ENCODE data around the gene GATA5. TPM values are rescaled to one million over a fixed set of nuclear protein-coding genes. Genes with fewer than 3 reads are reported as not detected.
"Not testable (repeated sequence)": the region's sequence is repeated elsewhere in the genome, so short reads cannot be mapped to it uniquely, and the experiment has no call there.

Gene GATA5
- total and polyA plus RNA-seq, 2 donors: 0.05 to 0.07 TPM

DNA sequence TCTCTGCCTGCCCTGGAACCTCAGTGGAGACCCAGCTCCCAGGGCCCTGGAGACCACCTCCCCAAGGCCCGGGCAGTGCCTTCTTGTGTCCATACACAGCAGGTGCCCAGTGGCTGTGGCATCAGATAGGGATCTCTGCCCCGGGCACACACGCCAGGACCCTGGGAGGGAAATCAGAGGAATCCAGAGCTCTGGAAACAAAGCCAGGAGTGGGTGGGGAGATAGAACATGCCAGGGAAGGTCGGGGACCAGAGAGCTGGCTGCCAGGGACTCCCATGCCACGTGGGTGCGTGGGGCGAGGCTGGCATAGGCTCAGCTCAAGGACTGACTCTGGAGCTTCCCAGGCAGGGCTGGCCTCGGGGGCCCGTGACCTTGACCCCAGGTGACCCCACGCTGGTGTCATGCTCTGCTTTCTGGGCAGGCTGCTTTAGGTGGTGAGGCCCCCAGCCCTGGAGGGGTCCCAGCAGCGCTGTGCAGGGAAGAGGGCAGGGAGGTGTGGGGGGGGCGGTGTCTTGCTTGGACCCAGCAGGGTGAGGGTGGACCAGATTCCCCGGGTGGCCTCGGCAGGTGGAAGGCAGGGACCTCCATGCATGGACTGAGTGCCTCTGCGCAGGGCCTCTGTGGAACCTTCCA is 17.6 kb upstream of the GATA5 start:
- Histone ChIP-seq H3K4me3 (ENCODE audit: low read length in 2 of 2) (no peak overlapping the region), H3K27me3 (ENCODE audit: control insufficient read depth in 2 of 2, insufficient read depth in 1 of 2, low read length in 1 of 2) (peaks cover 0 to 23% of the 10 kb centered on the region in 2 donors), H3K9me3 (ENCODE audit: control insufficient read depth in 2 of 2, insufficient read depth in 1 of 2, low read length in 1 of 2) (no peaks in the 10 kb centered on the region), H3K4me1 (ENCODE audit: control insufficient read depth in 2 of 2, insufficient read depth in 2 of 2, low read length in 2 of 2) (peaks cover 6 to 8% of the 10 kb centered on the region in 2 donors), H3K27ac (ENCODE audit: low read depth in 1 of 2, low read length in 1 of 2) (no peak overlapping the region), H3K36me3 (ENCODE audit: control insufficient read depth in 2 of 2, insufficient read depth in 2 of 2, low read length in 1 of 2) (no peaks in the 10 kb centered on the region)
- DNase-seq (ENCODE audit: low read depth in 6 of 9, low spot score in 9 of 9): no peak
- 94% methylated on average over 15 of the region's 15 CpGs for WGBS

DNA sequence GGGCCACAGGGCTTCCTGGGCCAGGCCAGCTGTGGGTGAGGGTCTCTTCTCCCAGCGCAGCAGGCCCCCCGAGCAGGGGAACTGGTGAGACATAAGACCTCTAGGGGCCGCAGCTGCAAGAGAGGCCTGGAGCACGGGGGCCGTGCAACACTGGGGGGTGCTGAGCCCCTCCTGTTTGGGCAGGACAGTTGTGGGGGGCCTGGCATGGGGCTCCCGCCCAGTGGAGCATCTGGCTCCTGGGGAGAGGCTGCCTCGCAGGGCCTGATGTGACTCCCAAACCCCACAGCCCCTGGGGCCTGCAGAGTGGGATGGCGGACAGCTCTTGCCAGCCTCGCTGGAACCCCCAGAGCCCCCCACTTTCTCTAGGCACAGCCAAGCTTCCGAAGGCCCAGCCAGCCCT is 16.9 kb upstream of the GATA5 start:
- 93% methylated on average over 10 of the region's 10 CpGs for WGBS
- H3K27ac ChIP-seq (ENCODE audit: low read depth in 1 of 2, low read length in 1 of 2): no peak overlapping the region
- H3K4me3 ChIP-seq (ENCODE audit: low read length in 2 of 2): no peak overlapping the region
- H3K9me3 ChIP-seq (ENCODE audit: control insufficient read depth in 2 of 2, insufficient read depth in 1 of 2, low read length in 1 of 2): no peaks in the 10 kb centered on the region
- H3K4me1 ChIP-seq (ENCODE audit: control insufficient read depth in 2 of 2, insufficient read depth in 2 of 2, low read length in 2 of 2): peaks cover 6 to 8% of the 10 kb centered on the region in 2 donors
- no peak for DNase-seq (ENCODE audit: low read depth in 6 of 9, low spot score in 9 of 9)
- peaks cover 0 to 30% of the 10 kb centered on the region in 2 donors for H3K27me3 ChIP-seq (ENCODE audit: control insufficient read depth in 2 of 2, insufficient read depth in 1 of 2, low read length in 1 of 2)
- H3K36me3 ChIP-seq (ENCODE audit: control insufficient read depth in 2 of 2, insufficient read depth in 2 of 2, low read length in 1 of 2): no peaks in the 10 kb centered on the region

DNA sequence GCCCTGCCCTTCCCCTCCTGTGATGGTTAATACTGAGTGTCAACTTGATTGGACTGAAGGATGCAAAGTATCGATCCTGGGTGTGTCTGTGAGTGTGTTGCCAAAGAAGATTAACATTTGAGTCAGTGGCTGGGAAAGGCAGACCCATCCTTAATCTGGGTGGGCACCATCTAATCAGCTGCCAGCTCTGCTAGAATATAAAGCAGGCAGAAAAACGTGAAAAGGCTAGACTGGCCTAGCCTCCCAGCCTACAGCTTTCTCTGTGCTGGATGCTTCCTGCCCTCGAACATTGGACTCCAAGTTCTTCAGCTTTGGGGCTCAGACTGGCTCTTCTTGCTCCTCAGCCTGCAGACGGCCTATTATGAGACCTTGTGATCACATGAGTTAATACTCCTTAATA is 15.0 kb upstream of the GATA5 start:
- H3K9me3 ChIP-seq (ENCODE audit: control insufficient read depth in 2 of 2, insufficient read depth in 1 of 2, low read length in 1 of 2); H3K36me3 ChIP-seq (ENCODE audit: control insufficient read depth in 2 of 2, insufficient read depth in 2 of 2, low read length in 1 of 2); DNase-seq (ENCODE audit: low read depth in 6 of 9, low spot score in 9 of 9); H3K27ac ChIP-seq (ENCODE audit: low read depth in 1 of 2, low read length in 1 of 2); H3K4me1 ChIP-seq (ENCODE audit: control insufficient read depth in 2 of 2, insufficient read depth in 2 of 2, low read length in 2 of 2); H3K4me3 ChIP-seq (ENCODE audit: low read length in 2 of 2): not testable (repeated sequence)
- peaks cover 2 to 45% of the 10 kb centered on the region in 2 donors for H3K27me3 ChIP-seq (ENCODE audit: control insufficient read depth in 2 of 2, insufficient read depth in 1 of 2, low read length in 1 of 2)
- WGBS: 93% methylated on average over 4 of the region's 4 CpGs

DNA sequence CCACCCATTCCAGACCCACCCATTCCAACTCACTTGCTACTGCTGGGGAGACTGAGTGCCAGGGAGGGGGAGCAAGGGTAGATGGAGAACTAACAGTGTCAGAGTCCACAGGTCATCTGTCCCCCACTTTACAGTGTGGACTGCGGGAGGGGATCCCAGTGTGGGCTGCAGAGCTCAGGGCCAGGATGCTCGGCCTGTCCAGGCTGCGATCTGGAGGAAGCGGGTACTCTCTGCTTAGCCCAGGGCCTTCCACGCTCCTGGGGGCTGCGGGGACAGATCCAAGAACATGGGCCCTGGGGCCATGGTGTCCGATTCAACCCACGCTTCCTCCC is 14.1 kb upstream of the GATA5 start:
- Histone ChIP-seq H3K27ac (ENCODE audit: low read depth in 1 of 2, low read length in 1 of 2) (no peak overlapping the region), H3K27me3 (ENCODE audit: control insufficient read depth in 2 of 2, insufficient read depth in 1 of 2, low read length in 1 of 2) (peaks cover 2 to 53% of the 10 kb centered on the region in 2 donors), H3K36me3 (ENCODE audit: control insufficient read depth in 2 of 2, insufficient read depth in 2 of 2, low read length in 1 of 2) (no peaks in the 10 kb centered on the region), H3K9me3 (ENCODE audit: control insufficient read depth in 2 of 2, insufficient read depth in 1 of 2, low read length in 1 of 2) (peaks cover 0 to 5% of the 10 kb centered on the region in 2 donors), H3K4me3 (ENCODE audit: low read length in 2 of 2) (no peak overlapping the region), H3K4me1 (ENCODE audit: control insufficient read depth in 2 of 2, insufficient read depth in 2 of 2, low read length in 2 of 2) (peaks cover 4 to 6% of the 10 kb centered on the region in 2 donors)
- no peak for DNase-seq (ENCODE audit: low read depth in 6 of 9, low spot score in 9 of 9)
- 92% methylated on average over 8 of the region's 8 CpGs for WGBS

DNA sequence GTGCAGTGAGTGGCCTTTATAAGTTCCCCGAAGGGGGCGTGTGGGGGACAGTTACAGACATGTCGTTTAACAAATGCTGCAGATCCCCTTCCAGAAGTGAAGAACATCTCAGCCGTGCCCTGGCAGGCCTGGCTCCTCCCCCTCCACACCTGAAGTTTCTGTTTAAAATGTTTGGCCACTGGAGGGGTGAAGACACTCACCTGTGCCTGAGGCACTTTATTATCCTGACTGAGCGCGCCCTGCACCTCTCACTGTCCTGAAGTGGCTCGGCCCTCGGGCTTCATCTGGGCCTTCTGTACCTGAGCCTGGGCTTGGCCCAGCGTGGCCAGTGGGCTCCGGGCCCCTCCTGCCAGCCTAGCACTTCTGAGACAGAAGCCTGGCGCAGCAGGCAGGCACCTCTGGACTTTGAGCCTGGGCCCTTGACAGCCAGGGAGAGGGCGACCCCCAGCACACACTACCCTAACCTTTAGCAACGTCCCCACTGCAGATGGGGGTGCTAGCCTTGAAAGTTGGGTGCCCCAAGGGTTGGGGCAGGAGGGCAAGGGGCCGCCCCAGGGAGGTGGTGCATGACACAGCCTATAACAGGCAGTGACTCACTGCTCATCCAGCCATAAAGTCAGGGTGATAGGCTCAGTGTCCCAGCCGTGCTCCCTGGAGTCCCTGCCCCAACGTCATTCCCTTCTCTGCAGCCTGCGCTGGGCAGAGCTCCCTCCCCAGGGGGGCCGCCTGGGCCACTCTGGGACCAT is 13.6 kb upstream of the GATA5 start:
- Histone ChIP-seq H3K27ac (ENCODE audit: low read depth in 1 of 2, low read length in 1 of 2) (no peak overlapping the region), H3K9me3 (ENCODE audit: control insufficient read depth in 2 of 2, insufficient read depth in 1 of 2, low read length in 1 of 2) (peaks cover 0 to 5% of the 10 kb centered on the region in 2 donors), H3K27me3 (ENCODE audit: control insufficient read depth in 2 of 2, insufficient read depth in 1 of 2, low read length in 1 of 2) (peaks cover 2 to 59% of the 10 kb centered on the region in 2 donors), H3K36me3 (ENCODE audit: control insufficient read depth in 2 of 2, insufficient read depth in 2 of 2, low read length in 1 of 2) (no peaks in the 10 kb centered on the region), H3K4me1 (ENCODE audit: control insufficient read depth in 2 of 2, insufficient read depth in 2 of 2, low read length in 2 of 2) (peaks cover 0 to under 1% of the 10 kb centered on the region in 2 donors), H3K4me3 (ENCODE audit: low read length in 2 of 2) (no peak overlapping the region)
- DNase-seq (ENCODE audit: low read depth in 6 of 9, low spot score in 9 of 9): no peak
- 83% methylated on average over 18 of the region's 18 CpGs for WGBS

DNA sequence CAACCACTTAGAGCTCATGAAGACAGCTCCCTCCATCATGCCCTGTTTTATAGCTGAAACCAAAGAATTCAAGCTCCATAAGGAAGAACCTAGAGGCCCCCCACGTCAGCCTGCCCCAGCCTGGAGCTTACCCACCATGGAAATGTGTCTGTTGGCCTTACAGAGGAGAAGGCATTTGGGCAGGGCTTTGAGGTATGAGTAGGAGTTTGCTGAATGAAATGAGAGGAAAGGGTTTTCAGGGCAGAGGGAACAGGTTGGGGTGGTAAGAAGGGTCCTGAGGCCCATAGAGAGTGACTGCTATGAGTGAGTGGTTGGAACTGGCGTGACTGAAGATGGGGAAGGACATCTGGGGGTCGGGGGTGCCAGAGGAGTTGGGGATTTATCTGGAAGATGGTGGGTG is 12.7 kb upstream of the GATA5 start:
- Histone ChIP-seq H3K27me3 (ENCODE audit: control insufficient read depth in 2 of 2, insufficient read depth in 1 of 2, low read length in 1 of 2) (peaks cover 7 to 68% of the 10 kb centered on the region in 2 donors), H3K36me3 (ENCODE audit: control insufficient read depth in 2 of 2, insufficient read depth in 2 of 2, low read length in 1 of 2) (no peaks in the 10 kb centered on the region), H3K9me3 (ENCODE audit: control insufficient read depth in 2 of 2, insufficient read depth in 1 of 2, low read length in 1 of 2) (peaks cover 0 to 5% of the 10 kb centered on the region in 2 donors), H3K27ac (ENCODE audit: low read depth in 1 of 2, low read length in 1 of 2) (no peak overlapping the region), H3K4me1 (ENCODE audit: control insufficient read depth in 2 of 2, insufficient read depth in 2 of 2, low read length in 2 of 2) (no peaks in the 10 kb centered on the region), H3K4me3 (ENCODE audit: low read length in 2 of 2) (no peak overlapping the region)
- no peak for DNase-seq (ENCODE audit: low read depth in 6 of 9, low spot score in 9 of 9)
- WGBS: 81% methylated on average over 3 of the region's 3 CpGs

DNA sequence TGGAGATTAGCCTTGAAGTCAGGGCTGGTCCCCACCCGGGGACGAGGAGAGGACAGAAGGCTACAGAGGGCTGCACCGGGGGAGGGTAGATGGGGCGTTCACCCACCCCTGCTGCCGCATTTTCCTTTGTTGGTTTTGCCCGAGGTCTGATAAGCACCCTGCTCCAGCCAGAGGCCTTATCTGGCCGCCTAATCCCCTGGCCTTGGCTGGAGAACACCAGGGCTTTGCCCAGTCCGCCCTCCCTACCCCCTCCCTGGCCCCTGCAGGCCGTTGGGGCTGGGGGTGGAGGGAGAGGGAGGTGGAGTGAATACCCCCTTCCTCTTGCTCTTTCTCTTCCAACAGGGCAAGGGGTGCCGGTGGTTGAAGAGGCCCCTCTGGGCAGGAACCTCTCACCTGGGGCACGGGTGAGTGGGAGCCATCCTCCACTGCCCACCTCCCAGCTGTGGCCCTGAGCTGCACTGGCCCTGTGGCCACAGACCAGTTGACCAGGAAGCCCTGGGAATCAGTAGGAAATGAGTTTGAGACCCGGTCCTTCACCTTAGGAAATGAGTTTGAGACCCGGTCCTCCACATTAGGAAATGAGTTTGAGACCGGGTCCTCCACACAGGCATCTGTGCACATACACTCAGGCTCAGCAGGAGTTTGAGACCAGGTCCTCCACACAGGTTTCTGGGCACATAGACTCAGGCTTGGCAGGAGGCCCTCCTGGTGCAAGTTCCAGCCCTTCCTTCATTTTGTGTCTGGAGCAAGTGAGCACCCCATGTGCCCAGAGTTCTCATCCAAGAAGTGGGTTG is 12.0 kb upstream of the GATA5 start:
- Histone ChIP-seq H3K9me3 (ENCODE audit: control insufficient read depth in 2 of 2, insufficient read depth in 1 of 2, low read length in 1 of 2) (peaks cover 0 to 5% of the 10 kb centered on the region in 2 donors), H3K4me1 (ENCODE audit: control insufficient read depth in 2 of 2, insufficient read depth in 2 of 2, low read length in 2 of 2) (no peaks in the 10 kb centered on the region), H3K4me3 (ENCODE audit: low read length in 2 of 2) (no peak overlapping the region), H3K36me3 (ENCODE audit: control insufficient read depth in 2 of 2, insufficient read depth in 2 of 2, low read length in 1 of 2) (no peaks in the 10 kb centered on the region), H3K27me3 (ENCODE audit: control insufficient read depth in 2 of 2, insufficient read depth in 1 of 2, low read length in 1 of 2) (peaks cover 14 to 75% of the 10 kb centered on the region in 2 donors), H3K27ac (ENCODE audit: low read depth in 1 of 2, low read length in 1 of 2) (no peak overlapping the region)
- no peak for DNase-seq (ENCODE audit: low read depth in 6 of 9, low spot score in 9 of 9)
- WGBS: 45% methylated on average over 14 of the region's 14 CpGs

DNA sequence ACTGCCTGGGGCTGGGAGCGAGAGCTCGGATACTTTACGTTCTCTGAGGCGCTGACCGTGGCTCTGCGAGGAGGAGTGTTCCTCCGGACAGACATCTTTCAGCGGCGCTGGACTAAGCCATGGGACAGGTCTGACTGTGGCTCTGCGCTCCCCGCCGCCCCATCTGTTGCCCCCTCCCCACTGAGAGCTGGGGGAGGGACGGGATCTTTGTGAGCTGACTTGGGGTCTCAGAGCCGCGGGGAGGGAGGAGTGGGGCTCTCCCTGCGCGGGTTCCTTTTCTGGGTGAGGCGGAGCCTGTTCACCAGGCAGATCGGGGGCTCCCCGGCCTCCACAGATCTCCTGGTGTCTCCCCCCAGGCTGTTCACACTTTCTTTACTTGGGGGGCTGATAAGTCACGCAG is 11.3 kb upstream of the GATA5 start:
- Histone ChIP-seq H3K27me3 (ENCODE audit: control insufficient read depth in 2 of 2, insufficient read depth in 1 of 2, low read length in 1 of 2) (peaks cover 21 to 79% of the 10 kb centered on the region in 2 donors), H3K4me1 (ENCODE audit: control insufficient read depth in 2 of 2, insufficient read depth in 2 of 2, low read length in 2 of 2) (no peaks in the 10 kb centered on the region), H3K4me3 (ENCODE audit: low read length in 2 of 2) (no peak overlapping the region), H3K36me3 (ENCODE audit: control insufficient read depth in 2 of 2, insufficient read depth in 2 of 2, low read length in 1 of 2) (no peaks in the 10 kb centered on the region), H3K9me3 (ENCODE audit: control insufficient read depth in 2 of 2, insufficient read depth in 1 of 2, low read length in 1 of 2) (peaks cover 0 to 5% of the 10 kb centered on the region in 2 donors), H3K27ac (ENCODE audit: low read depth in 1 of 2, low read length in 1 of 2) (no peak overlapping the region)
- DNase-seq (ENCODE audit: low read depth in 6 of 9, low spot score in 9 of 9): no peak
- WGBS: 60% methylated on average over 21 of the region's 21 CpGs

DNA sequence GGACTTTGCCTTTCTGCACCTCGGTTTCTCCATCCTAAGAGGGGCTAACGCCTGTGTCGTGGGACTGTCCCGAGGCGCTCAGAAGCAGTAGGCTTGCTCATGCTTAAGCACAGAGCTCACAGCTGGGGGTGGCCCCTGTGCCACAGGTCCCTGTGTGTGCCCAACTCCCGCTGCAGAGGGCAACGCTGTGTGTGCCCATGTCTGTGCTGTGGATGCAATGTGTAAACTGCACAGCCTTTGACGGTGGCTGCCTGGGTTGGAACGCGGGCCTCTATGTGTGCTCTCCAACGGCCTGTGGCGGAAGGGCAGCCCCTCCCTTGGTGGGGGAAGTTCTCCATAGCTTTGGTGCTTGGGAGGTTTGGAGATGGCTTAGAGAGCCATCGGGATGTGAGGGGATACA is 10.7 kb upstream of the GATA5 start:
- Histone ChIP-seq H3K4me3 (ENCODE audit: low read length in 2 of 2) (no peak overlapping the region), H3K36me3 (ENCODE audit: control insufficient read depth in 2 of 2, insufficient read depth in 2 of 2, low read length in 1 of 2) (no peaks in the 10 kb centered on the region), H3K4me1 (ENCODE audit: control insufficient read depth in 2 of 2, insufficient read depth in 2 of 2, low read length in 2 of 2) (no peaks in the 10 kb centered on the region), H3K9me3 (ENCODE audit: control insufficient read depth in 2 of 2, insufficient read depth in 1 of 2, low read length in 1 of 2) (peaks cover 0 to 5% of the 10 kb centered on the region in 2 donors), H3K27ac (ENCODE audit: low read depth in 1 of 2, low read length in 1 of 2) (no peak overlapping the region), H3K27me3 (ENCODE audit: control insufficient read depth in 2 of 2, insufficient read depth in 1 of 2, low read length in 1 of 2) (peaks cover 25 to 85% of the 10 kb centered on the region in 2 donors)
- WGBS: 76% methylated on average over 13 of the region's 13 CpGs
- no peak for DNase-seq (ENCODE audit: low read depth in 6 of 9, low spot score in 9 of 9)
